ENCODE results near the gene ASCL5.
"Not testable (repeated sequence)": the region's sequence is repeated elsewhere in the genome, so short reads cannot be mapped to it uniquely, and the experiment has no call there.

DNA sequence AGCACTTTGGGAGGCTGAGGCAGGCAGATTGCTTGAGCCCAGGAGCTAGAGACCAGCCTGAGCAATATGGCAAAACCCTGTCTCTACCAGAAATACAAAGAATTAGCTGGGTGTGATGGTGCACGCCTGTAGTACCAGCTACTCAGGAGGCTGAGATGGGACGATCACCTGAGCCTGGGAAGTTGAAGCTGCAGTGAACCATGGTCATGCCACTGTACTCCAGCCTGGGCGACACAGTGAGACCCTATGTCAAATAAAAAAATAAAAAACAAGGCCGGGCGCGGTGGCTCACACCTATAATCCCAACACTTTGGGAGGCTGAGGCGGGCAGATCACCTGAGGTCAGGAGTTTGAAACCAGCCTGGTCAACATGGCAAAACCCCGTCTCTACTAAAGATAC, 36.1 kb upstream of the ASCL5 start:
- TF ChIP-seq EZH2 (IDR thresholded peaks at IDR 0.05; ENCODE audit: borderline replicate concordance); EZH2phosphoT487 (IDR thresholded peaks at IDR 0.05; ENCODE audit: low read depth, severe bottlenecking, unreplicated experiment): not testable (repeated sequence)
- TF ChIP-seq, protein P1, sequence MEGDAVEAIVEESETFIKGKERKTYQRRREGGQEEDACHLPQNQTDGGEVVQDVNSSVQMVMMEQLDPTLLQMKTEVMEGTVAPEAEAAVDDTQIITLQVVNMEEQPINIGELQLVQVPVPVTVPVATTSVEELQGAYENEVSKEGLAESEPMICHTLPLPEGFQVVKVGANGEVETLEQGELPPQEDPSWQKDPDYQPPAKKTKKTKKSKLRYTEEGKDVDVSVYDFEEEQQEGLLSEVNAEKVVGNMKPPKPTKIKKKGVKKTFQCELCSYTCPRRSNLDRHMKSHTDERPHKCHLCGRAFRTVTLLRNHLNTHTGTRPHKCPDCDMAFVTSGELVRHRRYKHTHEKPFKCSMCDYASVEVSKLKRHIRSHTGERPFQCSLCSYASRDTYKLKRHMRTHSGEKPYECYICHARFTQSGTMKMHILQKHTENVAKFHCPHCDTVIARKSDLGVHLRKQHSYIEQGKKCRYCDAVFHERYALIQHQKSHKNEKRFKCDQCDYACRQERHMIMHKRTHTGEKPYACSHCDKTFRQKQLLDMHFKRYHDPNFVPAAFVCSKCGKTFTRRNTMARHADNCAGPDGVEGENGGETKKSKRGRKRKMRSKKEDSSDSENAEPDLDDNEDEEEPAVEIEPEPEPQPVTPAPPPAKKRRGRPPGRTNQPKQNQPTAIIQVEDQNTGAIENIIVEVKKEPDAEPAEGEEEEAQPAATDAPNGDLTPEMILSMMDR (IDR thresholded peaks at IDR 0.05; ENCODE audit: poor library complexity): not testable (repeated sequence)
